Activated CD4-positive, CD25-positive, alpha-beta regulatory T cell treated with anti-CD3 and anti-CD28 coated beads, Interleukin-2, amount 50 U/mL, for 16 hours (primary cell): ENCODE measurements around the gene UGT1A10.
A peak's percentile ranks its signal among the peaks of the same experiment; 100 is the strongest.
"Not testable (repeated sequence)": the region's sequence is repeated elsewhere in the genome, so short reads cannot be mapped to it uniquely, and the experiment has no call there.

Experiments
- DNase-seq: peaks from one replicate; pipeline ENCODE4 v3.0.0-alpha.2; 2020; ENCODE audit warnings: low read depth, low spot score

The UGT1A10 gene

GRCh38 chr2:233692648-233693047 is 56.4 kb downstream of the UGT1A10 start, which contains the start of gene UGT1A6:
Gene UGT1A6, plus strand, starts transcription at chr2:233692890. Its CDS starts 115 bp downstream, at chr2:233693005.
- no peak for DNase-seq

- no peak for DNase-seq
Measured at GRCh38 chr2:233693963-233694362, 57.7 kb downstream of the UGT1A10 start.

GRCh38 chr2:233698740-233699139 is 62.5 kb downstream of the UGT1A10 start:
- no peak for DNase-seq

- DNase-seq = no peak
Measured at GRCh38 chr2:233699424-233700027, 63.3 kb downstream of the UGT1A10 start.

GRCh38 chr2:233700028-233700635 is 63.9 kb downstream of the UGT1A10 start:
- no peak for DNase-seq

GRCh38 chr2:233700842-233701241 is 64.6 kb downstream of the UGT1A10 start:
- not testable (repeated sequence) for DNase-seq

- no peak for DNase-seq
Measured at GRCh38 chr2:233702238-233702637, 66.0 kb downstream of the UGT1A10 start.

GRCh38 chr2:233705911-233706506 is 69.8 kb downstream of the UGT1A10 start:
- no peak for DNase-seq

- no peak for DNase-seq
Measured at GRCh38 chr2:233706720-233707119, 70.5 kb downstream of the UGT1A10 start.

- DNase-seq = no peak
Measured at GRCh38 chr2:233707940-233708644, 71.8 kb downstream of the UGT1A10 start.

GRCh38 chr2:233708942-233709341 is 72.7 kb downstream of the UGT1A10 start:
- no peak for DNase-seq

GRCh38 chr2:233711312-233712008 is 75.2 kb downstream of the UGT1A10 start:
- DNase-seq = peak; percentile 39

GRCh38 chr2:233712611-233713261 is 76.5 kb downstream of the UGT1A10 start, which contains the start of gene UGT1A5:
Gene UGT1A5, plus strand, starts transcription at chr2:233712907. Its CDS starts 85 bp downstream, at chr2:233712992.
- DNase-seq = no peak

- no peak for DNase-seq
Measured at GRCh38 chr2:233713262-233713615, 77.0 kb downstream of the UGT1A10 start.

GRCh38 chr2:233714121-233714520 is 77.9 kb downstream of the UGT1A10 start:
- DNase-seq = no peak

GRCh38 chr2:233718552-233718951 is 82.3 kb downstream of the UGT1A10 start, which contains the start of gene UGT1A4:
Gene UGT1A4, plus strand, starts transcription at chr2:233718736. Its CDS starts 85 bp downstream, at chr2:233718821.
- no peak for DNase-seq

GRCh38 chr2:233728723-233729301 is 92.6 kb downstream of the UGT1A10 start, which contains the start of gene UGT1A3:
Gene UGT1A3, plus strand, starts transcription at chr2:233729042. Its CDS starts 85 bp downstream, at chr2:233729127.
- DNase-seq = no peak

- not testable (repeated sequence) for DNase-seq
Measured at GRCh38 chr2:233736868-233737653, 100.8 kb downstream of the UGT1A10 start.

- DNase-seq = no peak
Measured at GRCh38 chr2:233740870-233741269, 104.6 kb downstream of the UGT1A10 start.
